HG03469 (cell line): ENCODE results near the gene ADARB2.
"Not testable (repeated sequence)": the region's sequence is repeated elsewhere in the genome, so short reads cannot be mapped to it uniquely, and the experiment has no call there.

Experiments
- ATAC-seq: cut with Tn5 transposase; IDR thresholded peaks from one replicate; pipeline ENCODE4 v1.9.1; 2021; ENCODE audit warnings: mild to moderate bottlenecking, moderate library complexity, moderate number of reproducible peaks; ENCODE audit not compliant: unreplicated experiment

The ADARB2 gene

GRCh38 chr10:1552406-1552805, 184.9 kb downstream of the ADARB2 start:
- no peak for ATAC-seq

GRCh38 chr10:1551636-1552338, 185.5 kb downstream of the ADARB2 start:
- no peak for ATAC-seq

GRCh38 chr10:1550616-1551015, 186.7 kb downstream of the ADARB2 start:
- no peak for ATAC-seq

GRCh38 chr10:1550291-1550595, 187.1 kb downstream of the ADARB2 start:
- no peak for ATAC-seq

GRCh38 chr10:1549591-1550290, 187.6 kb downstream of the ADARB2 start:
- ATAC-seq = no peak

- ATAC-seq = peak; percentile 50
Measured at GRCh38 chr10:1548596-1548995, 188.7 kb downstream of the ADARB2 start.

- no peak for ATAC-seq
Measured at GRCh38 chr10:1548146-1548545, 189.2 kb downstream of the ADARB2 start.

GRCh38 chr10:1546431-1547110, 190.8 kb downstream of the ADARB2 start:
- no peak for ATAC-seq

- no peak for ATAC-seq
Measured at GRCh38 chr10:1545524-1545923, 191.8 kb downstream of the ADARB2 start.

- no peak for ATAC-seq
Measured at GRCh38 chr10:1544929-1545328, 192.4 kb downstream of the ADARB2 start.

- no peak for ATAC-seq
Measured at GRCh38 chr10:1544209-1544673, 193.1 kb downstream of the ADARB2 start.

- ATAC-seq = no peak
Measured at GRCh38 chr10:1543596-1543995, 193.7 kb downstream of the ADARB2 start.

GRCh38 chr10:1542941-1543340, 194.4 kb downstream of the ADARB2 start:
- ATAC-seq = no peak

- ATAC-seq = no peak
Measured at GRCh38 chr10:1540144-1540543, 197.2 kb downstream of the ADARB2 start.

GRCh38 chr10:1539216-1539615, 198.1 kb downstream of the ADARB2 start:
- no peak for ATAC-seq

GRCh38 chr10:1538531-1539061, 198.7 kb downstream of the ADARB2 start:
- ATAC-seq = no peak

GRCh38 chr10:1538121-1538520, 199.2 kb downstream of the ADARB2 start:
- ATAC-seq = no peak

GRCh38 chr10:1537449-1537848, 199.9 kb downstream of the ADARB2 start:
- ATAC-seq = not testable (repeated sequence)

GRCh38 chr10:1536341-1536740, 201.0 kb downstream of the ADARB2 start:
- ATAC-seq = no peak

- ATAC-seq = no peak
Measured at GRCh38 chr10:1535301-1535965, 201.9 kb downstream of the ADARB2 start.

- ATAC-seq = no peak
Measured at GRCh38 chr10:1534820-1535219, 202.5 kb downstream of the ADARB2 start.
